ENCODE data around the gene SLC5A2. TPM values are rescaled to one million over a fixed set of nuclear protein-coding genes. Genes with fewer than 3 reads are reported as not detected.
"Not testable (repeated sequence)": the region's sequence is repeated elsewhere in the genome, so short reads cannot be mapped to it uniquely, and the experiment has no call there.

The SLC5A2 gene
- polyA plus RNA-seq, 3 donors, result 39.0 to 73.9 (median 54.2) TPM

GRCh38 chr16:31471875-31472708 is 10.8 kb upstream of the SLC5A2 start, which contains the start of gene TGFB1I1:
Gene TGFB1I1, plus strand, starts transcription at chr16:31472152. Its CDS starts 37 bp downstream, at chr16:31472189.
- DNase-seq (ENCODE audit: extremely low read depth in 1 of 11, low read depth in 9 of 11, low spot score in 4 of 11), result peak in 1 of 11 donors; percentile 40

GRCh38 chr16:31472709-31473203 is 10.2 kb upstream of the SLC5A2 start:
- peak in 3 of 11 donors; percentile 57 to 78 (median 70) for DNase-seq (ENCODE audit: extremely low read depth in 1 of 11, low read depth in 9 of 11, low spot score in 4 of 11)

DNA sequence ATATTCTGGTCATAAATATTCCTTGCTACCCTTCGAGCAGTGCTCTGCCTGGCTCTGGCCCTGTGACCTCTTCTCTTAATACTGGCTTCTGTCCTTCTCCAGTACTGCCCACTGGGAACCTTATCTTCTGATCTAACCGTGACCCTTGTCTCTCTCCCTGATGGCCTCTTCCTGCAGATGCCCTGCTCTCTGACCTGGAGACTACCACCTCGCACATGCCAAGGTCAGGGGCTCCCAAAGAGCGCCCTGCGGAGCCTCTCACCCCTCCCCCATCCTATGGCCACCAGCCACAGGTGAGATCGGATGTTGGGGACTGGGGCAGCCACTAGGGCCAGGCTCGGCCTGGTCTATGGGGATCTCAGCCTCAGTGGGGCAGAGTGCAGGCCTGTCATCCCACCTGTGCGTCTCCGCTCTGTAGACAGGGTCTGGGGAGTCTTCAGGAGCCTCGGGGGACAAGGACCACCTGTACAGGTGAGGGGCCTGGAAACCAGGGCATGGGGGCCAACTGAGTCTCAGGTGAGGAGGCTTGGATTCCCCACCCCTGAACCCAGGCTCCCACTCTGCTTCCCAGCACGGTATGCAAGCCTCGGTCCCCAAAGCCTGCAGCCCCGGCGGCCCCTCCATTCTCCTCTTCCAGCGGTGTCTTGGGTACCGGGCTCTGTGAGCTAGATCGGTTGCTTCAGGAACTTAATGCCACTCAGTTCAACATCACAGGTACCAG is 9.5 kb upstream of the SLC5A2 start:
- DNase-seq (ENCODE audit: extremely low read depth in 1 of 11, low read depth in 9 of 11, low spot score in 4 of 11), result no peak

DNA sequence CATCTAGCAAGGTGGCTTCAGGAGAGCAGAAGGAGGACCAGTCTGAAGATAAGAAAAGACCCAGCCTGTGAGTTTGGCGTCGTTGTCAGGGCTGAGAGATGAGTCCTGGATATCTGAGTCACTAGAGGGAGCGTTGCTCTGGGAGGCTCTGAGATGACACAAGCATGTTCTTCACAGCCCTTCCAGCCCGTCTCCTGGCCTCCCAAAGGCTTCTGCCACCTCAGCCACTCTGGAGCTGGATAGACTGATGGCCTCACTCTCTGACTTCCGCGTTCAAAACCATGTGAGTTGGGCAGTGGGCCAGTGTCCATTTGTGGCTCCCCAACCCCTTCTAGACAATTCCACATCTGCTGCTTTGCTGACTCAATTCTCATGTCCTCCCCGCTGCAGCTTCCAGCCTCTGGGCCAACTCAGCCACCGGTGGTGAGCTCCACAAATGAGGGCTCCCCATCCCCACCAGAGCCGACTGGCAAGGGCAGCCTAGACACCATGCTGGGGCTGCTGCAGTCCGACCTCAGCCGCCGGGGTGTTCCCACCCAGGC is 8.7 kb upstream of the SLC5A2 start:
- DNase-seq (ENCODE audit: extremely low read depth in 1 of 11, low read depth in 9 of 11, low spot score in 4 of 11), result no peak

DNA sequence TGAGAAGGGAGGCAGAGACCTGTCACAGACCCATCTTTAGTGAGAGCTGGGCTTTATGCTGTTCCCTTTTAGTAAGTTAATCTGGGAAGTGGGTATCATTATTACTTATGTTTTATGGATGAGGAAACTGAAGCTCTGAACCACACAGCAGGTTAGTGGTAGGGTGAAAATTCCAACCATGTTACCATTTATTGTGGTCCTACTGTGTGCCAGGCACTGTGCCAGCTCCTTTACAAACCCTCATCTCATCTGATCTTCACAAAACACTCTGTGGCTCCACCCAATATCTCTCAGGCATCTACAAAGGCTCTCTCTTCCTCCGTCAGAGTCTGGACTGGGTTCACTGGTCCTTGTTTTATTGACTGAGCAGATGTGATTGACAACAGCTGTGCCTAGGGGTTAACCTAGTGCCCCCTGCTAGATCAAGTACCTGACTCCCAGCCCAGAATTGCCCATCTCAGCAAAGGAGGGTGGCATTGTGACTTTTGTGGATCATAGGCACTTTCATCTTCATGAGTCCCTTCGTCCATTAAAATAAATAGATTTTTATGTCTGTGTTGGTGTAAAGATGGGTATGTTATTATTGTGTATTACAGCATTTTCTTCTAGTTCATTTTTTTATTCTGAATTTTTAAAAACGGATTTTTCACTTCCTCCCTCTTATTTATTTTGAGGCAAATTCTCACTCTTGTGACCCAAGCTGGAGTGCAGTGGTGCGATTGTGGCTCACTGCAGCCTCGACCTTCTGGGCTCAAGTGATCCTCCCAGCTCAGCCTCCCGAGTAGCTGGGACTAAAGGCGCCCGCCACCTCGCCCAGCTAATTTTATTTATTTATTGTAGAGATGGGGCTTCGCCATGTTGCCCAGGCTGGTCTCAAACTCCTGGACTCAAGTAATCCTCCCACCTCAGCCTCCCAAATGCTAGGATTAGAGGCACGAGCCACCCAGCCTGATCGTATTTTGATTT is 7.9 kb upstream of the SLC5A2 start:
- DNase-seq (ENCODE audit: extremely low read depth in 1 of 11, low read depth in 9 of 11, low spot score in 4 of 11), result no peak

GRCh38 chr16:31475946-31476302 is 7.0 kb upstream of the SLC5A2 start:
- DNase-seq (ENCODE audit: extremely low read depth in 1 of 11, low read depth in 9 of 11, low spot score in 4 of 11), result no peak

- no peak for DNase-seq (ENCODE audit: extremely low read depth in 1 of 11, low read depth in 9 of 11, low spot score in 4 of 11)
Measured at GRCh38 chr16:31476303-31477219, 6.4 kb upstream of the SLC5A2 start.

DNA sequence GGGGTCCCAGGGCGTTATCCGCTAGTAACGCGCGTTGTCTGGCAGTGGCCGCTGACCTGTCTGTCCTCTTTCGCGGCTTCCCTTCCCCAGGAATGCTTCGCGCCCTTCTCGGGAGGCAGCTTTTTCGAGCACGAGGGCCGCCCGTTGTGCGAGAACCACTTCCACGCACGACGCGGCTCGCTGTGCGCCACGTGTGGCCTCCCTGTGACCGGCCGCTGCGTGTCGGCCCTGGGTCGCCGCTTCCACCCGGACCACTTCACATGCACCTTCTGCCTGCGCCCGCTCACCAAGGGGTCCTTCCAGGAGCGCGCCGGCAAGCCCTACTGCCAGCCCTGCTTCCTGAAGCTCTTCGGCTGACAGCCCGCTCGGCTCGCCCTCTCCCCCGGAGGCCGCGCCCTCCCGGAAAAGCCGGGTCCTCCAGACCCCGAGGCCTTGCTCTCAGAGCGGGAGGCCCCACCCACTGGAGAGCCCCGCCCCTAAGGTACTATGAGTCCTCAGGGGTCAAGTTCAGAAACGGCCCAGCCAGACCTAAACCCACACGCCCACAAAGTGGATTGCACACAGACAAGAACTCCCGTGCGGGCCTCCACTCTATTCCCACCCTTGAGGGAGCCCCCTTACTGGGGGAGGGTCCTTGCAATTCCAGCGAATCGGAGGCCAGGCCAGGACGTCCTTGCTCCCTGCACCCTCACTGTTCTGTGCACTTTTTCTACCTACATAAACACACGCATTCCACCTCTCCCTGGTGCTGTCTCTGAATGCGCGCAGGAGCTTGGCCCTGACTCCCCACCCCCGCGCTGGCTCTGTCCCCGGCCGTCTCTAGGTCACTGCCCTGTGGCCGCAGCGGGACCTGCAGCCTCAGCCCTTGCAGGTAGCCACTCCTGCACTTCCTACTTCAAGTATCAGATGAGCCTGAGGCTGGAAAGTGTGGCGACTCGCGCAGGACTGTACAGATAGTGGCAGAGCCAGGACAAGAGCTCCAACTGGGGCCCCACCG is 5.4 kb upstream of the SLC5A2 start:
- DNase-seq (ENCODE audit: extremely low read depth in 1 of 11, low read depth in 9 of 11, low spot score in 4 of 11), result no peak

DNA sequence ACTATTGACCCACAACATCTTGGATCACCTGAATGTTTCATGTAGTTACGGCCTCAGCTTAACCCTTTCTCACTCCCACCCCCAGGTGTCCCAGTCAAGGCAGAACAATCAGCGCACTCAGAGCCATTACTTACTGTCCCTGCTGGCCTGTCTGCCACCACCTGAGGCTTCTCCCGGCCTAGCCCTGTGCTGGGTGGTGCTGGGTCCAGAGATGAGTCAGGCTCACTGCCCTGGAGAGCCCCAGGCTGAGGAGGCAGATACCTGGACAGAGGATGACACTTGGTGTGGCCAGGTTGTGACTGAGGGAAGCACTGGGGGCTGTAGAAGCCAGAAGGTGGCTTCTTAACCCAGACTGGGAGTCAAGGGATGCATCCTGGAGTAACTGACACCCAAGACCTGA is 4.0 kb upstream of the SLC5A2 start:
- DNase-seq (ENCODE audit: extremely low read depth in 1 of 11, low read depth in 9 of 11, low spot score in 4 of 11), result no peak

DNA sequence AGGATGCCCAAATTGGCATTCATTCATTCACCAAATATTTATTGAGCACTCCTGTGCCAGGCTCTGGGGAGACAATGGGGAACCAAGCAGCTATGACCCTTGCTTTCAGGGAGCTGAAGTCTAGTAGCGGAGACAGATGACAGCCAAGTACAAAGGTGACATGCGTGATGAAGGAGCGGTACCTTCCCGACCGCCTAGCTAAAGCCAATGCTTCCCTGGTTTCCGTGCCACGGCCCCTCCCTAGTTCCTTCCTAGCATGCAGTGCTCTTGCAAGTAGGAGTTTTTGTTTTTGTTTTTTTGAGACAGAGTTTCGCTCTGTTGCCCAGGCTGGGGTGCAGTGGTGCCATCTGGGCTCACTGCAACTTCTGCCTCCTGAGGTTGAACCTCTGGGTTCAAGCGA is 3.2 kb upstream of the SLC5A2 start:
- DNase-seq (ENCODE audit: extremely low read depth in 1 of 11, low read depth in 9 of 11, low spot score in 4 of 11), result no peak

GRCh38 chr16:31480851-31481536 is 1.9 kb upstream of the SLC5A2 start:
- DNase-seq (ENCODE audit: extremely low read depth in 1 of 11, low read depth in 9 of 11, low spot score in 4 of 11), result no peak

GRCh38 chr16:31484048-31484447 is 1.1 kb downstream of the SLC5A2 start:
- DNase-seq (ENCODE audit: extremely low read depth in 1 of 11, low read depth in 9 of 11, low spot score in 4 of 11), result not testable (repeated sequence)

DNA sequence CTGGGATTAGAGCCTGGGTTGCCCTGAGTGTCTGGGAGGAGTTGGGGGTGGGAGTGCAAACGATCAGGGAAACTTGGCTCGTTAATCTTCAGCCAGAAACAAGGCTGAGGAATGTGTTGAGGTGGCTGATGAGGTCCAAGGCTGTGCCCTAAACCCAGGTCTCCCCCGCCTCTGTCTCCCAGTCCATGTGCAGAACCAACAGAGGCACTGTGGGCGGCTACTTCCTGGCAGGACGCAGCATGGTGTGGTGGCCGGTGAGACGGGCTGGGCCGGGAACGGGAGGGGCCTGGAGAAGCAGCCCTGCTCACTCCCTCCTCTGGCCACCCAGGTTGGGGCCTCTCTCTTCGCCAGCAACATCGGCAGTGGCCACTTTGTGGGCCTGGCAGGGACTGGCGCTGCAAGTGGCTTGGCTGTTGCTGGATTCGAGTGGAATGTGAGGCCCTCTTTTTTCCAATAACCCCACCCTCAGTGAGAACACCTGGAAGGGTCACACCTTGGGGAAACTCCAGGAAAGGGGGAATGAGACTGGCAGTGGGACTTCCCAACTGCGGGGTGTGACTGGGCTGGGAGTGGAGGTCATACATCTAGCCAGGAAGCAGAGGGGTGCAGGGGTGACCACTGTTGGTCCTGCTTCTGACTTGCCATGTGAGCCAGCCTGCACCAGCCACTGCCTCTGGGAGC is 1.7 kb downstream of the SLC5A2 start:
- peak in 1 of 11 donors; percentile 73 for DNase-seq (ENCODE audit: extremely low read depth in 1 of 11, low read depth in 9 of 11, low spot score in 4 of 11)

- DNase-seq (ENCODE audit: extremely low read depth in 1 of 11, low read depth in 9 of 11, low spot score in 4 of 11), result no peak
Measured at GRCh38 chr16:31485571-31485970, 2.6 kb downstream of the SLC5A2 start.

- DNase-seq (ENCODE audit: extremely low read depth in 1 of 11, low read depth in 9 of 11, low spot score in 4 of 11), result no peak
Measured at GRCh38 chr16:31486045-31486444, 3.1 kb downstream of the SLC5A2 start.
